Hepatocyte (in vitro differentiated cells): Measurements from ENCODE around the gene SNRNP70.

Experiments used
- EZH2 ChIP-seq: fragments of 200-600 bp; sonication (generic); IDR thresholded peaks from 2 replicates; pipeline ENCODE4 v1.6.1; 2016; ENCODE audit warnings: antibody characterized with exemption, mild to moderate bottlenecking, borderline replicate concordance
- TF ChIP-seq, protein P1 (sequence below): fragments of 200-600 bp; sonication (generic); IDR thresholded peaks from 2 replicates; pipeline ENCODE4 v1.5.1; 2016; ENCODE audit warnings: antibody characterized with exemption, mild to moderate bottlenecking; ENCODE audit not compliant: poor library complexity

DNA sequence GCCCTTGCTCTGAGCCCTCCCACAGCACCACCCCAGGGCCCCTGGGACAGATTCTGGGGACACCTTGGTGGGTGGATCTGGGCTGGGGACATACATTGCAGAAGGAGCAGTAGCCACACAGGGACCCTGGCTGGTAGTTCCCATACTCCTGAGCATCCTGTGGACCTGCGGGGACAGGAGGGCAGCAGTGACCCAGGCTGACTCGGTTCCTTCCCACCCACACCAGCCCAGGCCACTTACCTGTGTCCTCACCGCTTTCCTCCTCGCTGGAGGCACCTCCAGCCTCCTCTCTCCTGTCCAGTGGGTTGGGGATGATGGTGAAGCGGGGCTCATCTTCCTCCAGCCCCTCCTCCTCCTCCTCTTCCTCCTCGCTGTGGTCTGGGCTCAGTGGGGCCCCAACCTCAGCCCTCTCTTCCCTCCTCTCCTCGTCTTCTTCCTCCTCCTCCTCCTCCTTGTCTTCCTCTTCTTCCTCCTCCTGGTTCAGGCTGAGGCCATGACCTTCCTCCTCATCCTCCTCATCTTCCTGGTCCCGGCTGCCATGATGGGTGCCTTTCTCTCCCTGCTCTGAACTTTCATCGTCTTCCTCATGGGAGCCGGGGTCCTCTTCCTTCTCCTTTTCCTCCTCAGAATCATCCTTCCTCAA lies 68.0 kb downstream of the SNRNP70 start:
- TF ChIP-seq, protein P1, sequence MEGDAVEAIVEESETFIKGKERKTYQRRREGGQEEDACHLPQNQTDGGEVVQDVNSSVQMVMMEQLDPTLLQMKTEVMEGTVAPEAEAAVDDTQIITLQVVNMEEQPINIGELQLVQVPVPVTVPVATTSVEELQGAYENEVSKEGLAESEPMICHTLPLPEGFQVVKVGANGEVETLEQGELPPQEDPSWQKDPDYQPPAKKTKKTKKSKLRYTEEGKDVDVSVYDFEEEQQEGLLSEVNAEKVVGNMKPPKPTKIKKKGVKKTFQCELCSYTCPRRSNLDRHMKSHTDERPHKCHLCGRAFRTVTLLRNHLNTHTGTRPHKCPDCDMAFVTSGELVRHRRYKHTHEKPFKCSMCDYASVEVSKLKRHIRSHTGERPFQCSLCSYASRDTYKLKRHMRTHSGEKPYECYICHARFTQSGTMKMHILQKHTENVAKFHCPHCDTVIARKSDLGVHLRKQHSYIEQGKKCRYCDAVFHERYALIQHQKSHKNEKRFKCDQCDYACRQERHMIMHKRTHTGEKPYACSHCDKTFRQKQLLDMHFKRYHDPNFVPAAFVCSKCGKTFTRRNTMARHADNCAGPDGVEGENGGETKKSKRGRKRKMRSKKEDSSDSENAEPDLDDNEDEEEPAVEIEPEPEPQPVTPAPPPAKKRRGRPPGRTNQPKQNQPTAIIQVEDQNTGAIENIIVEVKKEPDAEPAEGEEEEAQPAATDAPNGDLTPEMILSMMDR, result no peak
- no peak for TF ChIP-seq EZH2
